GM21529 (cell line): ENCODE results near the gene MYL12A.

Experiments
- ATAC-seq: cut with Tn5 transposase; IDR thresholded peaks from one replicate; pipeline ENCODE4 v1.9.1; 2021; ENCODE audit not compliant: unreplicated experiment

The MYL12A gene

DNA sequence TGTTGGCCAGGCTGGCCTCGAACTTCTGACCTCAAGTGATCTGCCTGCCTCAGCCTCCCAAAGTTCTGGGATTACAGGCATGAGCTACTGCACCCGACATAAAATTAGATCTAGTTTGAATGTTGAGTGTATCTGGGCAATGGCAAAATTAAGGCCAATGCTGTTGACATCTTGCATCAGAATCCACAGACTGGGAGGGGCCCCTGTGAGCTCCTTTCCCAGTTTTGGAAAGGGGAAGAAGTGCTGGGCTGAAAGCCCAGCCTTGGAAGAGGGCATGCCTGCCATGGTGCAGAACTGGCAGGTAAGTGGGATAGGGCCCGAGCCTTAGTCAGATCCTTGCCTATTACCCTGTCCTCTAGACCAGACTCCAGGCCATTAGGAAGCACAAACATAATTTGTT lies 23.4 kb upstream of the MYL12A start:
- no peak for ATAC-seq

DNA sequence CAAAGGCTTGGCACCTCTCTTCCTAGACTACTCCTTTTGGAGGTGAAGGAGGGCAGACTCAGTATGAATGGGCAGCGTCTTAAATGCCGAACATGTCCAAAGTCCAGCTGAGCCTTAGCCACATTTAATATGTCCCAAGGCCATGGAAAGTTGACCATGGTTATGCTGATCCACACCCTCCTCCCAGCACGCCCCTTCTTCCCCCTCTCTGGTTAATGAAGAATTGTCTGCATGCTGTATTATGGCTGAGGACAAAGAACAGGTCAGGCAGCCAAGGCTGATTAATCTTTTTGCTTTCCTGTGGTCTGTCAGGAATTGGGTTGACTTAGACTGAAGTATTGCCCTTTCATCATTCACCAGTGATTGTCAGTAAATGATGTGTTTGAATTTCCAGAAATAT lies 22.0 kb upstream of the MYL12A start:
- ATAC-seq = no peak

- no peak for ATAC-seq
These were observed 21.6 kb upstream of the MYL12A start for GRCh38 chr18:3226048-3226447.

GRCh38 chr18:3230401-3231334 lies 16.9 kb upstream of the MYL12A start:
- ATAC-seq = no peak

DNA sequence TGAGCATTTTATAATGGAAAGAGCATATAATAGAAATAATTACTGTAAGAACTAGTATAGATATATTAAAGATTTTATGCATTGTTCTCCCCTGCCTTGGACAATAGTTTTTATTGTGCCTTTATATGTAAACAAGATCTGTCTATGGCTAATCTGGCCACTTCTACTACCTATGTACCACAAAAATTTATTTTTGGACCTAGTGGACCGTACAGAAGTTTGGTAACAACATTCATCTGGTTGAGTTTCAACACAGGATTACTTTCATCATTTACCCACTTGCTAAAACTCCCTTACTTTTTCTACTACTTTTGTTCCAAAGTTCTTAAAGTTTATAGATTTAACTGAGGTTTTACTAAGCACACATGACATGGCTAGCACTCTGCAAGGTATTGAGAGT lies 14.6 kb upstream of the MYL12A start:
- ATAC-seq = no peak

- ATAC-seq = no peak
These were observed 14.0 kb upstream of the MYL12A start for GRCh38 chr18:3233433-3234168.

DNA sequence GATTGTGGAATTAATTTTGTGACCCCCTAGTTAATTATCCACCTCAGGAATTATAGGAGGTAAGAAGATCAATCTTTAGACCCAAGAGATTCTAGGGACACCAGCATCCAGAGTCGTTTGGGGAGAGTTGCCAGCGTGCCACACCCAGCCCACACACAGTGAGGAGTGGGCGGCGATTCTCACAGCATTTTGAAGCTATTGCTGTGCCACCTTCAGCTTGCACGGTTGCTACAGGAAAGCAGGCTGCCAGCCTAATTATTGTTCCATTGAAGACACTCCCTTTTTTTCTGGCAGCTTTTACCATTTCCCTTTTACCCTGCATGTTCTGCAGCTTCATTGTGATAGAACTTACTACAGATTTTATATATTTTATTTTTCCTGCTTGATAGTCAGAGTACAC lies 13.1 kb upstream of the MYL12A start:
- ATAC-seq = no peak

GRCh38 chr18:3235846-3236245 lies 11.8 kb upstream of the MYL12A start:
- no peak for ATAC-seq

- ATAC-seq = no peak
These were observed 11.1 kb upstream of the MYL12A start for GRCh38 chr18:3236470-3236869.

DNA sequence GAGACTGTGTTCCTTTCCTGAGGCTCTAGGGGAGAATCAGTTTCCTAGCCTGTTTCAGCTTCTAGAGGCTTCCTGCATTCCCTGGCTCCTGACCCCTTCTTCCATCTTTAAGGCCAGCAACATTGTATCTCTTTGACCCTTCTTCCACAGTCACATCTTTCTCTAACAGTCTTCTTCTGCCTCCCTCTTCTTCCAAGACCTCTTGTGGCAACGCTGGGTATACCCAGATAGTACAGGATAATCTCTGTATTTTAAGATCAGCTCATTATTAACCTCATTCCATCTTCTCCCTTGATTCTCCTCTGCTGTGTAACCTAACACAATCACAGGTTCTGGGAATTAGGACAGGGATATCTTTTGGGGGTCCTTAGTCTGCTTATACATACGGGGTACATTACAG lies 8.9 kb upstream of the MYL12A start:
- ATAC-seq = no peak

GRCh38 chr18:3245185-3245564 lies 2.4 kb upstream of the MYL12A start:
- ATAC-seq = no peak

GRCh38 chr18:3245853-3246634 lies 1.6 kb upstream of the MYL12A start:
- peak; percentile 44 for ATAC-seq

DNA sequence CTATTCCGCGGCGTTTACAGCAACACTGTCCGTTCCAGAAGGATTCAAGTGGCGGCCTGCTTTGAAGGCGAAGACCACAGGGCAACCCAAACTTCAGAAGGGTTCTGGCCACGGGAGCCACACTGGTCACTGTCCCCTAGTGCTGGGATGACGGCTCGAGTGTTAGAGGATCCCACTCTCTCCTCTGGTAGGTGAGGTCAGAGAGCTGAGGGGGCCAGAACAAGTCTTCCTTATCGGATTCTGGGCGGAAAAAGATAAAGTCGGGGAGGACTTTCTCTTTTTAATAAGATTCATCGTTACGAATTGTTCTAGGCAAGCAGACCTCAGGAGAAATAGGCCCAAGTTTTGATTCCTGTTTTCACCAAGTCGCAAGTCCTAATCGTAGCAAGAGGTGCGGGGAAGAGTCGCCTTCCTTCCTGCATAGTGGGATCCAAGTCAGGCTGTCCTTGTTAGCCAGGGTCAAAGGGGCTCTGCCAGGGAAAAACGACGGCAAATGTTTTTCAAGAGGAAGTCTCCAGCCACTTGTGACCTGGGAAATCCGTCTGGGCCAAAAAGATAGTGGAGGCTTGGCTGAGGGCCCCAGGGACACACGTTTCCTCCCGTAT lies 864 bp upstream of the MYL12A start:
- no peak for ATAC-seq

- peak; percentile 1 for ATAC-seq
These were observed 559 bp downstream of the MYL12A start for GRCh38 chr18:3248062-3248657.

- peak; percentile 20 for ATAC-seq
These were observed 1.2 kb downstream of the MYL12A start for GRCh38 chr18:3248658-3249359.

GRCh38 chr18:3250237-3251107 lies 2.9 kb downstream of the MYL12A start:
- no peak for ATAC-seq

DNA sequence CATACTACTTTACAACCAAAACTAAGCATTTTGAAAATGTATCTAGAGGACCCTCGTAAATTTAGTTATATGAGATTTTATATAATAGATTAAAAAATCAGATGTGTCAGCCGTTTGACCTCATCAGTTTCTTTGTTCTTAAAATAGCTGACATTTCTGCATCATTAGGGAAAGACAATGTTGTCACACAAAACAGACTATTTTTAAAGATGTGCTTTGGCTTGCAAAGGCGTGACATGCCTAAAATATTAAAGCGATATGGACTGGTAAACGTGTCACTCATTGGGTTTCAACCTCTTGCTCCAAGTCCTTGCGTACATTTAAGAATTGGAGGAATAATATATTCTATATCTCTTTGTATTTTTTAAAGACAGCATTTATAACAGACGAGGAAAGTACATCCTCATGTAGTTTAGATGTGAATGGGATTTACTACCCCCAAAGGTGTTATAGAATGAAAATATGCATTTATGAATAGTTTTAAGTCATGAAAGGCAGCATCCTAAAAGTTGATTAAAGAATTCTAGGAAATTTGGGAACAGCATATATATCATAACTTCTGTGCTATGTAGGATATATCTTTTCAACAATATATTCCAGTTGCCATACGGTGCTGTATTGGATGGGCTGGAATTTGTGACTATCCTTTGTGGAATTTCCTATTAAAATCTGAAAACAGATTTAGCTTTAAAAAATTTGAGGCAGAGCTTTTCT lies 3.8 kb downstream of the MYL12A start:
- no peak for ATAC-seq

- ATAC-seq = no peak
These were observed 4.3 kb downstream of the MYL12A start for GRCh38 chr18:3251963-3252277.

DNA sequence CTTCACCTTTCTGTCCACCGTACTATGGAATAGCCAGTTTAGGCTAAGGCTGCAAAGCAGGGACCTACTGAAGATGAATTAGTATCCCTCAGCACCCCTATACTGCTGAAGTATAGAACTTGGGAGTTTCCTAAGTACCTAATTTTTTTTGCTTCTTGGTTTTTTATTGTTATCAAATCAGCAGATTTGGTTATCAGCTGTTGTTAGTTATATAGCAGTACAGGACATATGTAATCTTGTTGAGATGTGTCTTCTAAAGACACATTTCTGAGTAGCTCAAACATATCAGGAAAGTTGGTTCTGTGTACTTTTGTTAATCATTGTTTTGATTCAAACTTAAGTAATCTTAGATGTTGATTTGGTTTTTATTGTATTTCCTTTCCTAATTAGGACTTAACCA lies 5.2 kb downstream of the MYL12A start:
- no peak for ATAC-seq
